Epithelial cell of proximal tubule (primary cell): ENCODE measurements around the gene HOXD1. TPM values are rescaled to one million over a fixed set of nuclear protein-coding genes. Genes with fewer than 3 reads are reported as not detected.
A peak's percentile ranks its signal among the peaks of the same experiment; 100 is the strongest.

Source experiments
- DNase-seq: peaks from one replicate; pipeline ENCODE4 v3.0.0-alpha.2; 2011; ENCODE audit warnings: low read depth
- H3K4me3 ChIP-seq: 2 replicates; pipeline ENCODE4 v1.5.1; 2011; ENCODE audit warnings: low read depth, mild to moderate bottlenecking, low read length
- CTCF ChIP-seq: conservative IDR thresholded peaks from 2 replicates; pipeline ENCODE4 v1.5.1; 2012; ENCODE audit warnings: low read depth, mild to moderate bottlenecking, low read length
- total RNA-seq: library from RNA; depleted of rRNA; stranded (reverse); fragments of >200 nt; gene quantifications from 2 replicates; pipeline ENCODE4 v1.2.3, GENCODE V29; 2015

The HOXD1 gene
- total RNA-seq, 1 donor from 2014 or later = 9.3 TPM

GRCh38 chr2:176187200-176187898 lies 1.1 kb upstream of the HOXD1 start:
- TF ChIP-seq CTCF = no peak
- H3K4me3 ChIP-seq = peak overlapping the region; percentile 69
- no peak for DNase-seq

GRCh38 chr2:176188774-176189680 lies 559 bp downstream of the HOXD1 start:
- no peak for DNase-seq
- H3K4me3 ChIP-seq = peak overlapping the region; percentile 69
- TF ChIP-seq CTCF = no peak

GRCh38 chr2:176189681-176190641 lies 1.5 kb downstream of the HOXD1 start:
- DNase-seq = no peak
- no peak for TF ChIP-seq CTCF
- peak overlapping the region; percentile 69 for H3K4me3 ChIP-seq

GRCh38 chr2:176192351-176192750 lies 3.9 kb downstream of the HOXD1 start:
- TF ChIP-seq CTCF = no peak
- DNase-seq = no peak
- H3K4me3 ChIP-seq = no peak overlapping the region

- peak; percentile 62 for DNase-seq
- no peak overlapping the region for H3K4me3 ChIP-seq
- TF ChIP-seq CTCF = no peak
Measured at GRCh38 chr2:176193048-176193447, 4.6 kb downstream of the HOXD1 start.

- TF ChIP-seq CTCF = no peak
- DNase-seq = no peak
- no peak overlapping the region for H3K4me3 ChIP-seq
Measured at GRCh38 chr2:176199902-176200301, 11.4 kb downstream of the HOXD1 start.
